Mammary epithelial cell (primary cell): ENCODE results near the gene STX1B.
"Not testable (repeated sequence)": the region's sequence is repeated elsewhere in the genome, so short reads cannot be mapped to it uniquely, and the experiment has no call there.

ENCODE experiments used
- CTCF ChIP-seq, 2 donors: IDR thresholded peaks in 1 of 2; conservative IDR thresholded peaks in 1 of 2; 2 replicates each; pipeline ENCODE4 v1.5.1; 2011 to 2012; ENCODE audit warnings: inconsistent platforms in 2 of 2, low read length in 2 of 2, mild to moderate bottlenecking in 2 of 2, control low read depth in 1 of 2, low read depth in 1 of 2; ENCODE audit not compliant: insufficient read depth in 1 of 2; ENCODE audit errors: extremely low read depth in 1 of 2
- EZH2 ChIP-seq: IDR thresholded peaks from 2 replicates; pipeline ENCODE4 v1.6.1; 2012; ENCODE audit warnings: low read length, inconsistent platforms, borderline replicate concordance

DNA sequence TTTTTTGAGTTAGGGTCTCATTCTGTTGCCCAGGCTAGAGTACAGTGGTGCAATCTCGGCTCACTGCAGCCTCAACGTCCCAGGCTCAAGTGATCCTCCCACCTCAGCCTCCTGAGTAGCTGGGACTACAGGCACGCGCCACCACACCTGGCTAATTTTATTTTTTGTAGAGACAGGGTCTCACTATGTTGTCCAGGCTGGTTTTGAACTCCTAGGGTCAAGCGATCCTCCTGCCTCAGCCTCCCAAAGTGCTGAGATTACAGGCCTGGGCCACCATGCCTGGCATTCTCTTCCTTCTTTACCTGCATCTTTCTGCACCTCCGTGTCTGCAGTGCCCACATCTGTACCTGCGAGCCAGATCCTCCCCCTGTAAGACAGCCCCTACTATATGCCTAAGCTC is 1.4 kb upstream of the STX1B start:
- not testable (repeated sequence) for TF ChIP-seq CTCF (conservative IDR thresholded peaks at IDR 0.05 in 1 of 2, IDR thresholded peaks at IDR 0.05 in 1 of 2; ENCODE audit: extremely low read depth in 1 of 2, insufficient read depth in 1 of 2, low read depth in 1 of 2, low read length in 2 of 2); EZH2
